ENCODE measurements around the gene LTBP3.

The LTBP3 gene

DNA sequence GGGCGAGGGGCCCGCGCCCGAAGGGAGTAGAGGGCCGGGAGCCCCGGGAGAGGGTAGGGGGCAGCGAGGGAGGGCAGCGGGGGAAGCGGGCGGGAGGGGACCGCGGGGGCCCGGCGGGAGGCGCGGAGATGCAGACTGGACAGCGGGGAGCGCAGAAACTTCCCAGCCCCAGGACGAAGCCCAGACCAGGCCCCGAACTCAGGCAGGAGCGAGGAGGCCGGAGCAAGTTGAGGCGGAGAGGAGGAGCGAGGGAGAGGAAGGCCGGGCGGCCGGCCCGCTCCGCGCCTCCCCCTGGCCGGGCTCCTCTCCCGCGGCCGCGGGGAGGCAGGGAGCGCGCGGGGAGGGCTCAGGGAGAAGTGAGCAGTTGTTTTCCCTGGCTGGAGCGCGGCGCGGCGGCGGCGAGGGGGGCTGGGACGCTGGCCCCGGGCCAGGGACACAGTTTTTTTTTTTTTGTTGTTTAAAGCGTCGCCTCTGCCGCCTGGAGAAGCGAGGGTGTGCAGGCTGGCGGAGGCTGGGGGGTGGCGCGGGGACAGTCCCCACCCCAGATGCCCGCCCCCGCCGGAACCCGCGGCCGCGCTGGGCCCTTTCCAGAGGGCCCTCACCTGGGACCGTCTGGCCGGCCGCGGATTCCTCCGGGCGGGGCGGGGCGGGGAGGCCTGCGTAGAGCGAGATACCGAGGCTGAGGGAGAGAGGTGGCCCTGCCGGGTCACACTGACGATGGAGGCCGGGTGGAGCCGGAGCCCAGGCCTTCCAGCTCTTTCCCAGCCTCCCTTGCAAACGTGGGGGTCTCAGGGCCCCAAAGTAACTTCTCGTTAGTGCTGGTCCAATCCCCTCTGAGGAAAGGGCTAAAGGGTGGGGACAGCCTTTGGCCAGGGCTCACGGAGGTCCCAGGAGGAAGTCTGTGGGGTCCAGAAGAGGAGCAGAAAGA, at the start of gene LTBP3:
LTBP3 (minus strand) TSS at position 358 of the 928 bp plus-strand sequence. CDS start 400 bp downstream, outside the sequence.
- in situ Hi-C loops (cut with MboI; ENCODE audit: low sequenced_read_pairs), result no loop called here

DNA sequence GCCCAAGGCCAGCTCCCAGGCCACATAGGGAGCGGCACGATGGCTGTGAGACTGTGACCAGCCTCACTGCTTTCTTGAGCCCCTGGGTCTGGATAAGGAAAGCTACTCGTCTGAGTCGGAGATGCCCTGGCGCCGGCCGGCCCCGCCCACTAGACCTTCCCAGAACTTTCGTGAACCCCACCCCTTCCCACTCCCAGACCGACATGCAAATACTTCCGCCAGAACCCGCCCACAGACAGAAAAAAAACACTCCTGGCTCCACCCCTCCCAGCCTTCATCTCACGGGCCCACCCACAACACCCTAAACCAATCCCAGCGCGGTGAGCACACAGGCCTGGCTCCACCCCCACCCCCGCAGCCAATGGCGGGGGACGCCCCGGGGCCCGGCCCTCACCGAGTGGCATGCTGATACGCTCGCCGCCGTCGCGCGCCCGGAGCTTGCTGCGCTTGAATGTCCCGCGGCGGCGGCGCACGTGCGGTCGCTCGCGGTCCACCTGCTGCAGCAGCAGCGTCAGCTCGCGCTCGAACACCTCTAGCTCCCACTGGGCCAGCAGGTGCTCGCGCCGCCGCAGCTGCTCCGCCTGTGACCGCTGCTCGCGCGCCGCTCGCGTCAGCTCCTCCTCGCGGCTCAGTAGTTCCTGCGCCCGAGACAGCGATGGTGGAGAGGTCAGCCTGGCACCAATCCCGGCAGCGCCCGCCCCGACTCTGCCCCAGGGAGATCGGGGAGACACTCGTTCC, 48.9 kb upstream of the LTBP3 start:
- in situ Hi-C loops (cut with MboI; ENCODE audit: low sequenced_read_pairs), result no loop called here

DNA sequence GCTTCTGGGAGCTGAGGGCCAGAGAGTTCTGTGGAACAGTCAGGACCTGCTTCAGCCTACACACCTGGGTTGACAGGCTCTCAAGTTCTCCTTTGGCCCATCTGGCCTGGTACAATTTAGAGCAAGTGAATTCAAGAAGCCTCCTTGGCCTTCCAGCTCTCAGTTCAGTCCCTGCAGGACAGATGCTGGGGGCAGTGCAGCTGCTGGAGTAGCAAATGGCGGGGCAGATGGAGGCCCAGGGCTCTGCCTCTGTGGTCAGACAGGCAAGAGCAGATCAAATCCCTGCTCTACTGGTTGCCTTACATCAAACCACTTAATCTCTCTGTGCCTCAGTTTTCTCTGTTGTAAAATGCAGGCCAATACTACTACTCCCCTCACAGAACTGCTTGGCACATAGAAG, 46.1 kb upstream of the LTBP3 start:
- in situ Hi-C loops (cut with MboI; ENCODE audit: low sequenced_read_pairs), result no loop called here

DNA sequence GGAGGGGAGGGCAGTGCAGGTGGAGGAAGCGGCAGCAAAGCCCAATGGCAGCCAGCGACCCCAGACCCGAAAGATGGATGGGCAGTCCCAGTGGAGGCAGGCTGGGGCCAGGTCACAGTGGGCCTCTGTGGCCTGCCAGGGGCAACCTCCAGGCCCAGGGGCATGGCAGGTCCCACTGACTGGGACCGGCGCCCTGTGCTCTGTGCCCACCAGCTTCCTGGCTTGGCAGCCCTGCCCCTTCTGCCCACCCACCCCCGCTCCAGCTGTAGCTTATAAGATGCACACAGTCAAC, 41.7 kb upstream of the LTBP3 start:
- in situ Hi-C loops (cut with MboI; ENCODE audit: low sequenced_read_pairs), result no loop called here

DNA sequence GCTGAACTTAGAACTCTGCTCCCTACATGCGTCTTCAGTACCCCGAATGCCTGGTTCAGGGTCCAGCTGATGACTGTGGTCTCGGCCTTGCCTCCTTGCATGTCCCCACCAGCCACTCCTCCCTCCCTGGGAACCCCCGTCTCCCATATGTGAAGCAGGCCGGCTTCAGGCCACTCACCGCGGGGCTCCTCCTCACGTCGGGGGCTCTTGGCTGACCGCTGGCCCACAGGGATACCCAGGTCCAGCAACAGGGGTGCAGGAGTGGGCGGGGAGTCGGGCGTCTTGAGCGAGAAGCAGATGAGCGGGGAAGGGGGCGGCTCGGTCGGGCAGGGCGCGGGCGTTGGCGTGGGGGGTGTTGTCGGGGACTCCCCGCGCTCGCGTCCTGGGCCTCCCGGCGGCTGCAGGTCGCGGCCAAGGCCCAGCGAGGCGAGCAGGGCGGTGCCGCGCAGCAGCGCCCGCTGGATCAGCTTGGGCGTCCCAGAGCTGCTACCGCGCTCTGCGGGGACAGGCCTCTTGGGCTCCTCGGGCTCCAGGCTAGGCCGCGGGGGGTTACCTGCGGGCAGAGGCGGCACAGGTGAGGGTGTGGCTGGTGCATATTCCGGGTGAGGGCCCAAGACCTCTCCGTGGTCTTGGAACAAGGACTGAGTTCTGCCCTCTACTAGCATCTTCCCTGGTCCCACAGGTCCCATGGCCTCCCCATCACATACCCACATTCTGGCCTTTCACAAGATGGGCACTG, 41.2 kb upstream of the LTBP3 start:
- in situ Hi-C loops (cut with MboI; ENCODE audit: low sequenced_read_pairs), result no loop called here

DNA sequence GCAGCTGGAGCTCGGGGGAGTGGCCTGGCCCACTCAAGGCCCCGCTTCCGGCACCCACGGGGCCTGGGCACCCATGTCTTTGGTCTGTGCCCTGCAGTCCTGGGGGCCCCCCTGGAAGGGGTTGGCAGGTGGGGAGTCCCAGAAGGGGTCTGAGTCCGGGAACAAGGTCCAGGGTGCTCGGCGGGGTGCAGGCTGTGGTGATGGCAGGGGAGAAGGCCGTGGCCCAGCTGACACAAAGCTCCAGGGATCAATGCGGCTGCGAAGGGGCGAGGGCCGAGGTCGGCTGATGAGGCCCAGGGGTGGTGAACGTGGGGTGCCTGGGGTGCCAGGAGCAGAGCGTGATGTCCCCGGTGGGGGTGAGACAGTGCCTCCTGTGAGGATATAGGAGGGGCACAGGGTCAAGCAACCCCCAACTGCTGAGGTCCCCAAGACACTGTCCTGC, 40.1 kb upstream of the LTBP3 start:
- in situ Hi-C loops (cut with MboI; ENCODE audit: low sequenced_read_pairs), result no loop called here

DNA sequence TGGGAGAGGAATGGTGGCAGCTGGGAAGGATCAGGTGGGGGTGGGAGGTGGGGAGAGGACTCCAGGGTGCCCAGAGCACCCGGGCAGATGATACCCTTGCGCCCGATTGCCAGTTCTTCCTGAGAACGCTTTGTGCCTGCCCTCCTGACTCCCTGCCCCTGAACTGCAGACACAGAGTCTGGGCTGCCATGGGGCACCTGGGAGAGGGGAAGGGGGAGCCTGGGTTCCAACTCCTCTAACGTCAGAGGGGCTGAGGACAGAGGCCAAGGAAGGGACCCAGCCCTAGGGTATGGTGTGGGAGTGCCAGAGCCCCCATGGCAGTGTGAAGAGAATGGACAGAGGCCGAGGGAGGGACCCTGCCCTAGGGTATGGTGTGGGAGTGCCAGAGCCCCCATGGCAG, 38.4 kb upstream of the LTBP3 start:
- in situ Hi-C loops (cut with MboI; ENCODE audit: low sequenced_read_pairs), result no loop called here

DNA sequence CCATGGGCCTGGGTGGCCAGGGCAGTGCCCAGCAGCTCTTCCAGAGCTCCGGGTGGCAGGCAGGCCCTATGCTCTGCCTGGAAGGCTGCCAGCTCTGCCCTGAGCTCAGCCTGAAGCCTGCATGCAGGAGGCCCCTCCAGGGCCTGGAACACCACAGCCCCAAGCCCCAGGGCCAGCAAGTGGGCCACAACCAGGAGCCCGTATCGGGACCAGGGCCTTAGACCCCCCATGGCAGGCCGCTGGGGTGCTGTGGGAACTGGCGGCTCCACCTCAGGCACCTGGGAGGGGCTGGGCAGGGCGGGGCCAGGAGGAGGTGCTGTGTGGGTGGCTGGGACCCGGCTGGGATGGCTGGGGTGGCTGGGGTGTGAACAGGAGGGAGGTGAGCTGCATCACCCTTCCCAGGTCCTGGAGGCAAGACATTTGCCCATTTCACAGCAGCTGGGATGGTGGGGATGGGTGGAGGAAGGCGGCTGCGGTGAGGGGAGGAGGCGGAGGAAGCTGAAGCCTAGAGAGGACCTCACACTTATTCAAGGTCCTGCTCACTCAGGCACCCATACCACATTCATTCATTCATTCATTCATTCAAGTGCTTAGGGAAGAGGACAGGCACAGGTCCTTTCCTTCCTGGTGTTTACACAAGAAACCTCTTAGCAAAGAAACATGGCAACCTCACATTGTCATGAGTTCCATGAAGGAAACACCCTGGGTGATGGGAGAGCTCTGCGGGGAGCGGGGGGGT, 37.6 kb upstream of the LTBP3 start, which contains the start of gene KCNK7:
KCNK7 (minus strand) TSS at position 258 of the 739 bp plus-strand sequence; CDS start at position 230, 28 bp downstream.
- in situ Hi-C loops (cut with MboI; ENCODE audit: low sequenced_read_pairs), result no loop called here

DNA sequence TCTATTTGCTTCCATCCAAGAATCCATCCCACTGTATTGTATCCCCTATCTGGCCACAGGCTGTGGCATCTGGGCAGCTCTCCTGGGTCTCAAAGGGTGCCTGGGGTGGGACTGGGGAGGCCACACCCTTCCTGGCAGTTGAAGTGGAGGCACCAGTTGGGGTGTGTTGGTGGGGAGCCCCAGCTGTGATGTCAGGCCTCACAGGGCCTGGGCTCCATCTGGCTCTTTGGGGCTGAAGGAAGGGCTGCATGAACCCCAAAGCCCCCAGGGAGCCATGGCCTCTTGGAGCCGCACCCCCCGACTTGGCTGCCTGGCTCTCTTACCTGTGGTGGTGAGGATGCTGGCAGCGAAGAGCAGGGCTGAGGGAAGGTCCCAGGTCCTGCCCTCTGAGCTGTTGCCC, 37.0 kb upstream of the LTBP3 start:
- in situ Hi-C loops (cut with MboI; ENCODE audit: low sequenced_read_pairs), result no loop called here

DNA sequence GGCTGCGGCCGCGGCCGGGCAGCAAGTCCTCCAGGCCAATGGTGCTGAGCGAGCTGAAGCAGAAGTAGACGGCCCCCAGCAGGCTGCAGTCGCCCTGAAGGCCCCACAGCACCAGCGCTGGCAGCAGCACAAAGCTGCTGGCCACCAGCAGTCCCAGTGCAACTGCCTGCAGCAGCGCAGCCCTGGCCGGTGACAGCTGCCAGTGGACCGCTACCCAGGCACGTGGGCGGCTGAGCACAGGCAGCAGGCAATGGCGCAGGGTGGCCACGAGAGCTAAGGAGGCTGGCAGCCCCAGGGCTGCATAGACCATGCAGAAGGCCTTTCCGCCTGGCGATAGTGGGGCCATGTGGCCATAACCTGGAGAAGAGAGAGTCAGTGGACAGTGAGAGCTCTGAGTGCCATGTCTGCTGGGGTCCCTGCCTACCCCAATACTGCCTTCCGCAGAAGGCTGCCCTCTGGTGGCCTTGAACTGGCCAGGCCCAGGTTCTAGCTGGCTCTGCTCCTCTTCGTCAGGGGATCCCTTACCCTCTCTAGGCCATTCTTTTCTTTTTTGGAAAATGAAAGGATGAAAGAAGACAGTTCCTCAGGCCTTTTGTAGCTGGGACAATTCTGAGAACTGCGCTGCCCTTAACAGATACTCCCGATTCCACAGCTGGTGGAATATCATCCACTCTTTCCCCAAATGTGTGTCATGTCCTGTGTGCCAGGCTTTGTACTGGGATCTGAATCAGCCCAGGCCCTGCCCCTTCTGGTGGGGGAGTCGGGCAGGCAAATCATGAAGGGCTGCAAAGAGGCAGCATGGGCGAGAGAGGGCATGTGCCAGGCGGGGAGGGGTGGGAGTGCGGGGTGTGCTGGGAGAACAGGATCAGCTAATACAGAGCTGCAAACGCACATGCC, 35.6 kb upstream of the LTBP3 start:
- in situ Hi-C loops (cut with MboI; ENCODE audit: low sequenced_read_pairs), result no loop called here

DNA sequence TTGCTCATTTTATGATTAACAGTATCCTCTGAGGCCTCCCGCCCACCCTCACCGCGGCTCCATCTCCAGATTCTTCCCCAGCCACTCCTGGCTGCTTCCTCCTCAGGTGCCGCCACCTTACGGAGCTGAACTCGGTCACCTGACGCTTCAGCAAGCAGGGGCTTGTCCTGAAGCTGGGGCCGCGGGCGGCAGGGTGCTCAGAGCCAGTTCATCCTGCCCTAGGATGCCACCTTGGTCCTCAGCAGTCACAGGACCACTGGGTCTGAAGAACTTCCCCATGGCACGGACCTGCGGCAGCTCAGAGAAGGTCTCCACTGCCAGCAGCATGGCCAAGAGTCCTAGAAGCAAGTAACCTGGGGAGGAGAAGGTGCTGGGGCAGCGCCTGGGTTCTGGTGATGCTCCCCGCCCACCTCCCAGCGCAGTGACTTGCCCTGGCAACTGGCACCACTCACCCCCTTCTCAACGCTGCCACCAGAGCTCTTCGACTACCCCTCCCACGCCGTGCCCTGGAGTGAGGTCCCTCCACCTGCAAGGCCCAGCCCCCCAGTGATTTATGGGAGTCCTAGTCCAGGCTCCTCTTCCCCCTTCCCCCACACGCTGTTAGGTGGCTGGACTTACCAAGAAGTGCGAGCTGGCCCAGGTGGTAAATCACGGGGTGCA, 34.8 kb upstream of the LTBP3 start:
- in situ Hi-C loops (cut with MboI; ENCODE audit: low sequenced_read_pairs), result no loop called here

DNA sequence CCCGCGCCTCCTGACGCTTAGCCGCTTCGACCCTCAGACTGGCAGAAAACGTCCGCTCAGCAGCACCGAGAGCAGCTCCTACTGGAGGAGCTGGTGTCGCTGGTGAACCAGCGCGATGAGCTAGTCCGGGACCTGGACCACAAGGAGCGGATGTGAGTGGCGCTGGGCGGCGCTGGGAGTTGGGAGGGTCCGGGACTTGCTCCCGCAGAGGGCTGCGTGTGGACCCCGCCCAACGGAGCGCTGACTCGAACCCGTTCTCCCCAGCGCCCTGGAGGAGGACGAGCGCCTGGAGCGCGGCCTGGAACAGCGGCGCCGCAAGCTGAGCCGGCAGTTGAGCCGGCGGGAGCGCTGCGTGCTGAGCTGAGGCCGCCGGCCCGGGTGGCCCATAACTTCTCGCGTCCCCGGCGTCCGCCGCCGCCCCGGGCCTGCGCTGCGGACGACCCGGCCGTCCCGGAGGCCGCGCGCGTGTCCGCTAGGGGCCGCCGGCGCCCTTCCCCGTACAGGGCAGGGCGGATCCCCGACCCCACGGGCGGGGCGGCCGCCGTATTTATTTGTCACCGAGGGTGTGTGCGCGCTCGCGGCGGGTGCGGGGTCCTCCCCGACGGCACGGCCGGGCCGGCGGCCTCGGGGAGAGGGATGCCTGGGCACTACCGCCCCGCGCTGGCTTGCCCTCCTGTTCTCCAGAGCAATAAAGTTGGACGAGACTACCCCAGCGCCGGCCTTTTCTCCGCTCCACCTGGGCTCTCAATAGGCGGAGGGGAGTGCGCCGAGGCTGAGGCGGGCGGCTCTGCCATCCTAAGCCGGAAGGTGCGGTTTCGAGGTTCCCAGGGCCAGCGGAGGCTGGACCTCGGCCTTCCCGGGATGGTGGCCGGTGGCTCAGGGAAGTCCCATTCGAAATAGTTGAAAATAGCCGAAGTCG, 34.0 kb upstream of the LTBP3 start:
- in situ Hi-C loops (cut with MboI; ENCODE audit: low sequenced_read_pairs), result no loop called here

DNA sequence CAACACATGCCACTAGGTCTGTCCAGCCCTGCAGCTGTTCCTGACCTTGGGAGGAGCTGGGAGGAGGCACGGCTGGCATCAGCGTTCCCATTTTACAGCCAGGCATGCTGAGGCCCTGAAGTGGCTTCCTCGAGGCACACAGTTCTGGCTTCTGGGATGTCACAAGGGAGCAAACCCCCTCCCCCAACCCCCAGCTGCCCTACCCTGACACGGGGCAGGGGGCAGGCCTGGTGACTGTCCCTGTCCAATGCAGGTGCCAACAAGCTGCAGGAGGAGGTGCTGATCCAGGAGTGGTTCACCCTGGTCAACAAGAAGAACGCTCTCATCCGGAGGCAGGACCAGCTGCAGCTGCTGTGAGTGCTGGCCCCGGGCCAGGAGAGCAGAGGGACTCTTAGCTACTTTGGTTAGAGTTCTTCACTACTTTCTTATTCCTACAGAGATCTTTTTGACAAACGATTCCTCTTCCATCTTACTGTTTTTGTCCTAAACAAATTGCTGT, 32.1 kb upstream of the LTBP3 start:
- in situ Hi-C loops (cut with MboI; ENCODE audit: low sequenced_read_pairs), result no loop called here

DNA sequence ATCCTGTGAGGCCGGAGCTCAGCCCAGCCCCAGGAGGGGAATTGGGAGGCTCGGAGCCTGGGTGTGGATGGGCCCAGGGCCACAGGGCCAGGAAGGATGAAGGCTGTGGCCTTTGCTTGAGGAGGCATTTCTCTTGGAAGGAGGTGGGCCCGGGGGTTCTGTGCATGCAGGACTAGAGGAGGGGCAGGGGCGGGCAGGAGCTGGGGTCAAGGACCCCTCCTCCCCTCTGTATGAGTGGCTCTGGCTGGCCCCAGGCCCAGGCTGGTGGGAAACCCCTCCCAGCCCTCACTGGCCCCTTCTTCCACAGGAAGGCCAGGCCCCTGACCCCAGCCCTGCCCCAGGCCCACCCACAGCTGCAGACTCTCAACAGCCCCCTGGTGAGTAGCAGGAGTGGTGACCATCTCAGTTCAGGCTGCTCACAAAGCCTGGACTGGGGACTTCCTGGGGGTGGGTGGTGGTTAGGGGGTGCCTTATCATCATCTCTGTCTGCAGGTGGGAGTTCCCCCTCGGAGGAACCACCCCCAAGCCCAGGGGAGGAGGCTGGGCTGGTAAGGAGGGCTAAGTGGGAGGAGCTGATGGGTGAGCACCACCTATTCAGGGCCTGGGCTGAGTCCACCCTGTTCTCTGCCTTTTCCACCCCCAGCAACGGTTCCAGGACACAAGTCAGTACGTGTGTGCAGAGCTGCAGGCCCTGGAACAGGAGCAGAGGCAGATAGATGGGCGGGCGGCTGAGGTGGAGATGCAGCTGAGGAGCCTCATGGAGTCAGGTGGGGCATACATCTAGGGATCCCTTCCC, 31.5 kb upstream of the LTBP3 start:
- in situ Hi-C loops (cut with MboI; ENCODE audit: low sequenced_read_pairs), result no loop called here

DNA sequence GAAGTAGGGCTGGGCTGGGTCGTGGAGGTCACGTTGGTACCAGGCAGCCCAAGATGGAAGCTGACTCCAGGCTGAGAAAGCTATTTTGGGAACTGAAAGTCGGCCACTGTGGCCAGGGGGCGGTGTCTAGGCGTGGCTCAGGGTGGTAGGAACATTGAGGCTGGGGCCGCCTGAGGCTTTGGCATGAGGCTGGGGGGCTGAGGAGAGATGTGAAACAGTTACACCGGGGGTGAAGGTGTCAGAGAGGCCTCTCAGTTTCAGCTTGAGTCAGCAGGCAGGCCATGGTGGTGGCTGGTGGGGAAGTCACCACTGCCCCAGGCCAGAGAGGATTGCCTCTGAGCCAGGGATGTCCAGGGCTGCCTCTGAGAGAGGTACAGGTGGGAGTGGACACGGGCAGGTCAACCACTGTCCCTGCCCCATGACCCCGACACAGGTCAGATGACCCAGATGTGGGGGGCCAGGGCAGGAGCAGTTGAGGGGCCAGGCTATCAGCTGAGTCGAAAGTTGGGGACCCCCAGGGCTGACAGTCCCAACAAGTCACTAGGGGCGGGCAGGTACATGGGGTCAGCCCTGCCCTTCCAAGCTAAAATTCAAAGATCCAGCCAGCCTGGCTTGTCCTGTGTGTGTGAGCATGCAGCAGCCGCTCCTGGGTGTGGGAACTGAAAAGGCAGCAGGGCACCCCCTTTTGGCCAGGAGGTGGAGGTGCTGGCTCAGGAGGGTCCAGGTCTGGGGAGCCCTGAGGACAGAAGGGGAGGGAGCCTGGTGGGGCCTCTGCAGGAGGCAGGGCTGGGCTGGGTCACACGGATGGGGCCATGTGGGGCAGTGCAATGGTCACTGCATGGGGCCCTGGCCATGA, 30.3 kb upstream of the LTBP3 start:
- in situ Hi-C loops (cut with MboI; ENCODE audit: low sequenced_read_pairs), result no loop called here

DNA sequence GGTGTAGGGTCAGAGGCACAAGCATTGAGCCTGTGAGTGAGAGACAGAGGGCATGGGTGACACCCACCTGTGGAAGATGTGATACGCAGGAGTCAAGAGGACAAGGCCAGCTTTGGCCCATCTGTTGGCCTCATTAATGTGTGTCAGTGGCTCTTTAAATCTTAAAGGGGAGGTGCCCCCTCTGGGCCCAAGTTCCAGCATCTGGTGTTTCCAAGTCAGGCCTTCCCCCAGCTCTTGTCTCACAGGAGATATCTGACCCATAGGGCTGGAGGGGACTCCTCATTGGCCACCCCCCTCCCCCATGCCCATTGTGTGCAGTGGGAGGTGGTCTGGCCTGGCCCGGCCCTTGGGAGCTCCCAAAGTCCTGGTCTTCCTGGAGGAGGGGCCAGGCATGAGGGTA, 28.5 kb upstream of the LTBP3 start:
- in situ Hi-C loops (cut with MboI; ENCODE audit: low sequenced_read_pairs), result no loop called here
